Right lobe of liver (tissue), 6 donors: ENCODE measurements around the gene ACOT8. TPM values are rescaled to one million over a fixed set of nuclear protein-coding genes. Genes with fewer than 3 reads are reported as not detected.

ENCODE experiments used
- ATAC-seq, 4 donors: fragments of 200-7000 bp; cut with Tn5 transposase; one replicate each; pipeline ENCODE4 v1.9.1; 2020; ENCODE audit warnings: mild to moderate bottlenecking in 4 of 4, moderate library complexity in 4 of 4
- DNase-seq, 3 donors: peaks; one replicate each; pipeline ENCODE4 v3.0.0-alpha.2; 2020
- H3K27ac ChIP-seq, 3 donors: fragments of 200-600 bp; one replicate each; pipeline ENCODE4 v1.8.0; 2022
- H3K27me3 ChIP-seq, 2 donors: fragments of 200-600 bp; one replicate each; pipeline ENCODE4 v1.8.0; 2022
- H3K36me3 ChIP-seq, 4 donors: fragments of 200-600 bp; sonication (generic) in 1 of 4; one replicate each; pipeline versions ENCODE4 v1.5.1 to v1.8.0; 2017 to 2022; ENCODE audit warnings: control low read depth in 1 of 4
- H3K4me1 ChIP-seq, 4 donors: fragments of 200-600 bp; sonication (generic) in 1 of 4; one replicate each; pipeline versions ENCODE4 v1.5.1 to v1.8.0; 2017 to 2022; ENCODE audit warnings: control low read depth in 1 of 4
- H3K4me3 ChIP-seq, 3 donors: fragments of 200-600 bp; one replicate each; pipeline ENCODE4 v1.8.0; 2022
- H3K9me3 ChIP-seq, 4 donors: fragments of 200-600 bp; sonication (generic) in 1 of 4; one replicate each; pipeline versions ENCODE4 v1.5.1 to v1.8.0; 2017 to 2022; ENCODE audit warnings: control low read depth in 1 of 4
- CTCF ChIP-seq, 4 donors: fragments of 200-600 bp in 3 of 4; fragments of 450-650 bp in 1 of 4; IDR thresholded peaks; one replicate each; pipeline versions ENCODE4 v1.5.1 to v1.8.0; 2016 to 2022; ENCODE audit warnings: antibody characterized with exemption in 4 of 4, mild to moderate bottlenecking in 2 of 4
- POLR2A ChIP-seq: fragments of 450-650 bp; IDR thresholded peaks from one replicate; pipeline ENCODE4 v1.6.1; 2017; ENCODE audit warnings: antibody characterized with exemption, mild to moderate bottlenecking
- WGBS: methylation state at CpG from one replicate; pipeline ENCODE4 v1.1.6; 2018; ENCODE audit warnings: low coverage, low lambda C conversion rate; ENCODE audit not compliant: insufficient coverage; ENCODE audit errors: missing lambda C conversion rate; 5-methylcytosine and 5-hydroxymethylcytosine counted together
- intact Hi-C, 2 donors: fragments of 100-400 bp; cut with DNase I; formaldehyde crosslinking; loops; one replicate each; pipeline versions ENCODE4 v1.11.2 to v1.14.1; 2022
- total RNA-seq, 6 experiments: library from RNA; depleted of rRNA in 2 of 6; stranded (reverse); fragments of >200 nt in 2 of 6; fragmentation: NEBNext Ultra II Directional in 3 of 6; extraction: Animal tissue kit (Norgen Biotek cat#: 25700) in 3 of 6; gene quantifications; one replicate each; pipeline versions ENCODE4 v1.1.0 to v1.2.4, GENCODE V29; 2016 to 2023
- donor health status: DM: no; HTN: yes; CAD: no.
- donor health status: DM: no; HTN: no; CAD: no.
- donor health status: DM: no; HTN: no; CAD: no.
- donor health status: DM: no; HTN: yes; CAD: no.
- donor health status: DM: no; HTN: yes; CAD: no.

The ACOT8 gene
- total RNA-seq, 6 experiments from 2014 or later: 13.9 to 32.1 (median 19.4) TPM

GRCh38 chr20:45818239-45818638 lies 39.0 kb downstream of the ACOT8 start:
- Histone ChIP-seq H3K4me3 (no peak overlapping the region), H3K9me3 (no peaks in the 10 kb centered on the region), H3K4me1 (no peaks in the 10 kb centered on the region), H3K36me3 (no peaks in the 10 kb centered on the region), H3K27ac (no peak overlapping the region), H3K27me3 (peaks cover 0 to 12% of the 10 kb centered on the region in 2 donors)
- intact Hi-C loops: loop anchor here in 1 of 2 donors (10.0 kb wide), 1 partner anchor 137 kb away; no protein-coding TSS in a partner anchor
- no peak for TF ChIP-seq CTCF (IDR thresholded peaks at IDR 0.05)
- TF ChIP-seq POLR2A: no peak
- DNase-seq (no peak), ATAC-seq (no peak)
- 79% methylated on average over 3 of the region's 3 CpGs for WGBS

GRCh38 chr20:45817376-45818194 lies 39.6 kb downstream of the ACOT8 start:
- 65% methylated on average over 6 of the region's 9 CpGs for WGBS
- no peak for TF ChIP-seq CTCF (IDR thresholded peaks at IDR 0.05)
- TF ChIP-seq POLR2A: no peak
- intact Hi-C loops: loop anchor here in 1 of 2 donors (10.0 kb wide), 1 partner anchor 137 kb away; no protein-coding TSS in a partner anchor
- H3K36me3 ChIP-seq: no peaks in the 10 kb centered on the region
- ATAC-seq (no peak), DNase-seq (no peak)
- H3K4me3 ChIP-seq: no peak overlapping the region
- H3K27me3 ChIP-seq: peaks cover 0 to 8% of the 10 kb centered on the region in 2 donors
- H3K9me3 ChIP-seq: no peaks in the 10 kb centered on the region
- H3K27ac ChIP-seq: no peak overlapping the region
- H3K4me1 ChIP-seq: peaks cover 0 to 6% (median 0%) of the 10 kb centered on the region in 4 donors

- WGBS: 100% methylated on average over 2 of the region's 3 CpGs
- Histone ChIP-seq H3K27me3 (peaks cover 0 to 3% of the 10 kb centered on the region in 2 donors), H3K27ac (no peak overlapping the region), H3K9me3 (no peaks in the 10 kb centered on the region), H3K4me3 (no peak overlapping the region), H3K4me1 (peaks cover 0 to 6% (median 0%) of the 10 kb centered on the region in 4 donors), H3K36me3 (no peaks in the 10 kb centered on the region)
- TF ChIP-seq CTCF (IDR thresholded peaks at IDR 0.05): no peak
- no peak for TF ChIP-seq POLR2A
- intact Hi-C loops: loop anchor here in 1 of 2 donors (10.0 kb wide), 1 partner anchor 138 kb away; no protein-coding TSS in a partner anchor
- DNase-seq (no peak), ATAC-seq (no peak)
Measured at GRCh38 chr20:45816951-45817350, 40.2 kb downstream of the ACOT8 start.

- Histone ChIP-seq H3K27me3 (no peaks in the 10 kb centered on the region), H3K9me3 (no peaks in the 10 kb centered on the region), H3K36me3 (peaks cover 0 to 19% (median 8%) of the 10 kb centered on the region in 4 donors), H3K27ac (no peak overlapping the region), H3K4me3 (no peak overlapping the region), H3K4me1 (peaks cover 0 to 6% (median 0%) of the 10 kb centered on the region in 4 donors)
- WGBS: 95% methylated on average over 3 of the region's 3 CpGs
- intact Hi-C loops: loop anchor here in 1 of 2 donors (10.0 kb wide), 1 partner anchor 140 kb away; no protein-coding TSS in a partner anchor
- ATAC-seq (no peak), DNase-seq (no peak)
- no peak for TF ChIP-seq CTCF (IDR thresholded peaks at IDR 0.05)
- TF ChIP-seq POLR2A: no peak
Measured at GRCh38 chr20:45814314-45814713, 42.9 kb downstream of the ACOT8 start.
